SK-N-SH treated with all-trans-retinoic acid at 6 μM for 48 hours (cell line): Measurements from ENCODE around the gene STOML1.

Source experiments
- ATAC-seq: fragments of 200-7000 bp; cut with Tn5 transposase; 3 replicates; pipeline ENCODE4 v1.9.1; 2020; ENCODE audit warnings: mild to moderate bottlenecking, moderate library complexity
- BACH2 ChIP-seq: fragments of 250-450 bp; sonication (Bioruptor Pico); IDR thresholded peaks from 2 replicates; pipeline ENCODE4 v1.9.0; 2021; ENCODE audit warnings: mild to moderate bottlenecking, borderline replicate concordance
- CSDC2 ChIP-seq: fragments of 250-450 bp; sonication (Bioruptor Pico); IDR thresholded peaks from 2 replicates; pipeline ENCODE4 v1.5.0; 2020; ENCODE audit warnings: mild to moderate bottlenecking, moderate library complexity
- ESRRG ChIP-seq: fragments of 250-450 bp; sonication (Bioruptor Pico); IDR thresholded peaks from 2 replicates; pipeline ENCODE4 v1.6.1; 2021; ENCODE audit warnings: mild to moderate bottlenecking
- GLIS3 ChIP-seq: fragments of 250-450 bp; sonication (Bioruptor Pico); IDR thresholded peaks from 2 replicates; pipeline ENCODE4 v1.5.0; 2020; ENCODE audit warnings: mild to moderate bottlenecking, moderate library complexity
- ISL1 ChIP-seq: fragments of 250-450 bp; sonication (Bioruptor Pico); IDR thresholded peaks from 2 replicates; pipeline ENCODE4 v2.1.2; 2022; ENCODE audit warnings: mild to moderate bottlenecking, moderate library complexity
- OSR1 ChIP-seq: fragments of 250-450 bp; sonication (Bioruptor Pico); IDR thresholded peaks from 2 replicates; pipeline ENCODE4 v1.8.0; 2022; ENCODE audit warnings: moderate library complexity, mild to moderate bottlenecking, inconsistent platforms
- POU6F1 ChIP-seq: fragments of 250-450 bp; sonication (Bioruptor Pico); IDR thresholded peaks from 2 replicates; pipeline ENCODE4 v1.8.0; 2021; ENCODE audit warnings: low read depth, mild to moderate bottlenecking, moderate library complexity, borderline replicate concordance
- PPARA ChIP-seq: fragments of 250-450 bp; sonication (Bioruptor Pico); IDR thresholded peaks from 2 replicates; pipeline ENCODE4 v1.5.0; 2020; ENCODE audit warnings: mild to moderate bottlenecking, borderline replicate concordance
- RARB ChIP-seq: fragments of 250-450 bp; sonication (Bioruptor Pico); IDR thresholded peaks from 2 replicates; pipeline ENCODE4 v1.8.0; 2021; ENCODE audit warnings: mild to moderate bottlenecking, moderate library complexity
- SNAI2 ChIP-seq: fragments of 250-450 bp; sonication (Bioruptor Pico); IDR thresholded peaks from 2 replicates; pipeline ENCODE4 v1.5.0; 2020; ENCODE audit warnings: mild to moderate bottlenecking, moderate library complexity
- TCF4 ChIP-seq: fragments of 250-450 bp; sonication (Bioruptor Pico); IDR thresholded peaks from 2 replicates; pipeline ENCODE4 v1.8.0; 2021; ENCODE audit warnings: mild to moderate bottlenecking, moderate library complexity, borderline replicate concordance
- TOX ChIP-seq: fragments of 250-450 bp; sonication (Bioruptor Pico); IDR thresholded peaks from 2 replicates; pipeline ENCODE4 v1.8.0; 2021; ENCODE audit warnings: mild to moderate bottlenecking, moderate library complexity, borderline replicate concordance
- ZC3H10 ChIP-seq: fragments of 250-450 bp; sonication (Bioruptor Pico); IDR thresholded peaks from 2 replicates; pipeline ENCODE4 v1.5.1; 2021; ENCODE audit warnings: mild to moderate bottlenecking, moderate library complexity
- ZFP3 ChIP-seq: fragments of 250-450 bp; sonication (Bioruptor Pico); IDR thresholded peaks from 2 replicates; pipeline ENCODE4 v1.5.0; 2020; ENCODE audit warnings: mild to moderate bottlenecking, moderate library complexity
- ZFP30 ChIP-seq: fragments of 450-650 bp; formaldehyde crosslinking; IDR thresholded peaks from 2 replicates; pipeline ENCODE4 v1.5.0; 2022; ENCODE audit warnings: mild to moderate bottlenecking, moderate library complexity
- ZNF565 ChIP-seq: fragments of 450-650 bp; formaldehyde crosslinking; conservative IDR thresholded peaks from 2 replicates; pipeline ENCODE4 v1.5.0; 2020; ENCODE audit warnings: low read depth, mild to moderate bottlenecking, moderate library complexity
- ZNF8 ChIP-seq: fragments of 450-650 bp; formaldehyde crosslinking; IDR thresholded peaks from 2 replicates; pipeline ENCODE4 v1.5.0; 2020; ENCODE audit warnings: mild to moderate bottlenecking, moderate library complexity
- TF ChIP-seq, protein P1 (sequence below): fragments of 250-450 bp; sonication (Bioruptor Pico); IDR thresholded peaks from 2 replicates; pipeline ENCODE4 v1.5.1; 2021; ENCODE audit warnings: mild to moderate bottlenecking, moderate library complexity
- TF ChIP-seq, protein P2 (sequence below): fragments of 250-450 bp; sonication (Bioruptor Pico); IDR thresholded peaks from 2 replicates; pipeline ENCODE4 v1.5.0; 2020; ENCODE audit warnings: mild to moderate bottlenecking, moderate library complexity
- TF ChIP-seq, protein P3 (sequence below): fragments of 250-450 bp; sonication (Bioruptor Pico); IDR thresholded peaks from 2 replicates; pipeline ENCODE4 v1.8.0; 2020; ENCODE audit warnings: mild to moderate bottlenecking, moderate library complexity, borderline replicate concordance
- TF ChIP-seq, protein P4 (sequence below): fragments of 250-450 bp; sonication (Bioruptor Pico); IDR thresholded peaks from 2 replicates; pipeline ENCODE4 v1.5.1; 2020; ENCODE audit warnings: low read depth, mild to moderate bottlenecking, moderate library complexity

The STOML1 gene

GRCh38 chr15:74013374-74013894 is 21.3 kb upstream of the STOML1 start:
- ATAC-seq, result no peak
- TF ChIP-seq TOX (no peak), ZNF565 (no peak), ISL1 (CRISPR knock-in tag) (no peak), OSR1 (CRISPR knock-in tag) (no peak), ZFP3 (CRISPR knock-in tag) (no peak), ZC3H10 (CRISPR knock-in tag) (no peak), GLIS3 (CRISPR knock-in tag) (no peak), CSDC2 (no peak), SNAI2 (no peak), ZFP30 (no peak), BACH2 (CRISPR knock-in tag) (no peak), TCF4 (CRISPR knock-in tag) (no peak), PPARA (no peak), ESRRG (CRISPR knock-in tag) (no peak)
- TF ChIP-seq, protein P1, sequence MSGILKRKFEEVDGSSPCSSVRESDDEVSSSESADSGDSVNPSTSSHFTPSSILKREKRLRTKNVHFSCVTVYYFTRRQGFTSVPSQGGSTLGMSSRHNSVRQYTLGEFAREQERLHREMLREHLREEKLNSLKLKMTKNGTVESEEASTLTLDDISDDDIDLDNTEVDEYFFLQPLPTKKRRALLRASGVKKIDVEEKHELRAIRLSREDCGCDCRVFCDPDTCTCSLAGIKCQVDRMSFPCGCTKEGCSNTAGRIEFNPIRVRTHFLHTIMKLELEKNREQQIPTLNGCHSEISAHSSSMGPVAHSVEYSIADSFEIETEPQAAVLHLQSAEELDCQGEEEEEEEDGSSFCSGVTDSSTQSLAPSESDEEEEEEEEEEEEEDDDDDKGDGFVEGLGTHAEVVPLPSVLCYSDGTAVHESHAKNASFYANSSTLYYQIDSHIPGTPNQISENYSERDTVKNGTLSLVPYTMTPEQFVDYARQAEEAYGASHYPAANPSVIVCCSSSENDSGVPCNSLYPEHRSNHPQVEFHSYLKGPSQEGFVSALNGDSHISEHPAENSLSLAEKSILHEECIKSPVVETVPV (CRISPR knock-in tag), result no peak
- TF ChIP-seq, protein P2, sequence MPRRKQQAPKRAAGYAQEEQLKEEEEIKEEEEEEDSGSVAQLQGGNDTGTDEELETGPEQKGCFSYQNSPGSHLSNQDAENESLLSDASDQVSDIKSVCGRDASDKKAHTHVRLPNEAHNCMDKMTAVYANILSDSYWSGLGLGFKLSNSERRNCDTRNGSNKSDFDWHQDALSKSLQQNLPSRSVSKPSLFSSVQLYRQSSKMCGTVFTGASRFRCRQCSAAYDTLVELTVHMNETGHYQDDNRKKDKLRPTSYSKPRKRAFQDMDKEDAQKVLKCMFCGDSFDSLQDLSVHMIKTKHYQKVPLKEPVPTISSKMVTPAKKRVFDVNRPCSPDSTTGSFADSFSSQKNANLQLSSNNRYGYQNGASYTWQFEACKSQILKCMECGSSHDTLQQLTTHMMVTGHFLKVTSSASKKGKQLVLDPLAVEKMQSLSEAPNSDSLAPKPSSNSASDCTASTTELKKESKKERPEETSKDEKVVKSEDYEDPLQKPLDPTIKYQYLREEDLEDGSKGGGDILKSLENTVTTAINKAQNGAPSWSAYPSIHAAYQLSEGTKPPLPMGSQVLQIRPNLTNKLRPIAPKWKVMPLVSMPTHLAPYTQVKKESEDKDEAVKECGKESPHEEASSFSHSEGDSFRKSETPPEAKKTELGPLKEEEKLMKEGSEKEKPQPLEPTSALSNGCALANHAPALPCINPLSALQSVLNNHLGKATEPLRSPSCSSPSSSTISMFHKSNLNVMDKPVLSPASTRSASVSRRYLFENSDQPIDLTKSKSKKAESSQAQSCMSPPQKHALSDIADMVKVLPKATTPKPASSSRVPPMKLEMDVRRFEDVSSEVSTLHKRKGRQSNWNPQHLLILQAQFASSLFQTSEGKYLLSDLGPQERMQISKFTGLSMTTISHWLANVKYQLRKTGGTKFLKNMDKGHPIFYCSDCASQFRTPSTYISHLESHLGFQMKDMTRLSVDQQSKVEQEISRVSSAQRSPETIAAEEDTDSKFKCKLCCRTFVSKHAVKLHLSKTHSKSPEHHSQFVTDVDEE, result no peak
- TF ChIP-seq, protein P3, sequence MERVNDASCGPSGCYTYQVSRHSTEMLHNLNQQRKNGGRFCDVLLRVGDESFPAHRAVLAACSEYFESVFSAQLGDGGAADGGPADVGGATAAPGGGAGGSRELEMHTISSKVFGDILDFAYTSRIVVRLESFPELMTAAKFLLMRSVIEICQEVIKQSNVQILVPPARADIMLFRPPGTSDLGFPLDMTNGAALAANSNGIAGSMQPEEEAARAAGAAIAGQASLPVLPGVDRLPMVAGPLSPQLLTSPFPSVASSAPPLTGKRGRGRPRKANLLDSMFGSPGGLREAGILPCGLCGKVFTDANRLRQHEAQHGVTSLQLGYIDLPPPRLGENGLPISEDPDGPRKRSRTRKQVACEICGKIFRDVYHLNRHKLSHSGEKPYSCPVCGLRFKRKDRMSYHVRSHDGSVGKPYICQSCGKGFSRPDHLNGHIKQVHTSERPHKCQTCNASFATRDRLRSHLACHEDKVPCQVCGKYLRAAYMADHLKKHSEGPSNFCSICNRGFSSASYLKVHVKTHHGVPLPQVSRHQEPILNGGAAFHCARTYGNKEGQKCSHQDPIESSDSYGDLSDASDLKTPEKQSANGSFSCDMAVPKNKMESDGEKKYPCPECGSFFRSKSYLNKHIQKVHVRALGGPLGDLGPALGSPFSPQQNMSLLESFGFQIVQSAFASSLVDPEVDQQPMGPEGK (CRISPR knock-in tag), result no peak
- TF ChIP-seq, protein P4, sequence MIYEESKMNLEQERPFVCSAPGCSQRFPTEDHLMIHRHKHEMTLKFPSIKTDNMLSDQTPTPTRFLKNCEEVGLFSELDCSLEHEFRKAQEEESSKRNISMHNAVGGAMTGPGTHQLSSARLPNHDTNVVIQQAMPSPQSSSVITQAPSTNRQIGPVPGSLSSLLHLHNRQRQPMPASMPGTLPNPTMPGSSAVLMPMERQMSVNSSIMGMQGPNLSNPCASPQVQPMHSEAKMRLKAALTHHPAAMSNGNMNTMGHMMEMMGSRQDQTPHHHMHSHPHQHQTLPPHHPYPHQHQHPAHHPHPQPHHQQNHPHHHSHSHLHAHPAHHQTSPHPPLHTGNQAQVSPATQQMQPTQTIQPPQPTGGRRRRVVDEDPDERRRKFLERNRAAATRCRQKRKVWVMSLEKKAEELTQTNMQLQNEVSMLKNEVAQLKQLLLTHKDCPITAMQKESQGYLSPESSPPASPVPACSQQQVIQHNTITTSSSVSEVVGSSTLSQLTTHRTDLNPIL (CRISPR knock-in tag), result no peak

DNA sequence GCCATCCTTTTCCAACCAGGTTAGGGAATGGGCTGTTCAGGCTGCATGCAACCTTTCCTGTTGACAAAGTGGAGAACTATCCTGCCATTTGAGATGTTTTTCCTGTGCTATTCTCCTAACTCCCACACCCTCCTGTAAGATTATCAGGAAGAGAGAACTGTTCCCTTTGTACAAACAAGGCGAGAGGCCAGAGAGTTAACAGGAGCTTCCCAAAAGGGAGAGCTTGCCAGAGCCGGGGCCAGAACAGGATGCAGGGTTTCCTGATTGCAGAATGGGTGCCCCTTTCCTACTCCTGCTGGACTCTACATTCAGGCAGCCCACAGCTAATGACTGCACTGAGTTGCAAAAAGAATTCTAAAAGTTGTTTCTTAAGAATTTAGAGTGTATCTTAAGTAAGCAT is 19.5 kb upstream of the STOML1 start:
- TF ChIP-seq RARB (CRISPR knock-in tag), result no peak
- TF ChIP-seq POU6F1, result no peak
- TF ChIP-seq SNAI2, result no peak
- no peak for TF ChIP-seq GLIS3 (CRISPR knock-in tag)
- TF ChIP-seq, protein P2, result no peak
- TF ChIP-seq OSR1 (CRISPR knock-in tag), result no peak
- TF ChIP-seq ZNF565, result no peak
- TF ChIP-seq ZNF8, result no peak
- TF ChIP-seq ZFP30, result no peak
- TF ChIP-seq, protein P4 (CRISPR knock-in tag), result no peak
- TF ChIP-seq, protein P1 (CRISPR knock-in tag), result no peak
- TF ChIP-seq ISL1 (CRISPR knock-in tag), result no peak
- no peak for TF ChIP-seq BACH2 (CRISPR knock-in tag)
- no peak for ATAC-seq
